WTC11 (cell line): Measurements from ENCODE around the gene SFT2D3. TPM values are rescaled to one million over a fixed set of nuclear protein-coding genes. Genes with fewer than 3 reads are reported as not detected.
A peak's percentile ranks its signal among the peaks of the same experiment; 100 is the strongest.

Experiments used
- ATAC-seq: fragments of 200-7000 bp; cut with Tn5 transposase; 2 replicates; pipeline ENCODE4 v1.10.0; 2021; ENCODE audit warnings: mild to moderate bottlenecking, moderate library complexity
- CTCF ChIA-PET: fragments of 300-600 bp; sonication (Branson Sonifier 250); formaldehyde crosslinking; loops from one replicate; lab custom pipeline; 2021; ENCODE audit warnings: antibody characterized with exemption; lab: Charles Lee
- POLR2A ChIA-PET: fragments of 350-600 bp; sonication (Branson Sonifier 250); formaldehyde crosslinking; loops from one replicate; lab custom pipeline; 2021; ENCODE audit warnings: antibody characterized with exemption; lab: Charles Lee
- DNase-seq: peaks from one replicate; pipeline ENCODE4 v3.0.0; 2021; ENCODE audit warnings: low spot score
- H3K27ac Mint-ChIP-seq: 2 replicates; pipeline ENCODE4 v1.8.0; 2021; ENCODE audit warnings: mixed read lengths
- H3K27me3 Mint-ChIP-seq: 2 replicates; pipeline ENCODE4 v1.8.0; 2021; ENCODE audit warnings: low read depth, mild to moderate bottlenecking, moderate library complexity, mixed read lengths
- H3K36me3 Mint-ChIP-seq: 2 replicates; pipeline ENCODE4 v1.8.0; 2021; ENCODE audit warnings: mixed read lengths
- H3K4me1 Mint-ChIP-seq: 2 replicates; pipeline ENCODE4 v1.8.0; 2022; ENCODE audit warnings: mixed read lengths
- H3K4me3 Mint-ChIP-seq: 2 replicates; pipeline ENCODE4 v1.8.0; 2021; ENCODE audit warnings: mild to moderate bottlenecking, moderate library complexity, mixed read lengths
- H3K9me3 Mint-ChIP-seq: 2 replicates; pipeline ENCODE4 v1.8.0; 2021; ENCODE audit warnings: mixed read lengths
- ATF6 ChIP-seq: sonication (generic); formaldehyde crosslinking; IDR thresholded peaks from 2 replicates; pipeline ENCODE4 v1.8.1; 2023; ENCODE audit warnings: mild to moderate bottlenecking, missing genetic modification reagents
- CDX4 ChIP-seq: fragments of 250-450 bp; sonication (Bioruptor Pico); IDR thresholded peaks from 2 replicates; pipeline ENCODE4 v1.9.0; 2021; ENCODE audit warnings: moderate library complexity, mild to moderate bottlenecking, inconsistent platforms, borderline replicate concordance
- CREB1 ChIP-seq: sonication (generic); formaldehyde crosslinking; IDR thresholded peaks from 2 replicates; pipeline ENCODE4 v1.8.0; 2023; ENCODE audit warnings: mild to moderate bottlenecking, missing genetic modification reagents
- FOXK1 ChIP-seq: sonication (generic); formaldehyde crosslinking; IDR thresholded peaks from 2 replicates; pipeline ENCODE4 v1.8.0; 2022; ENCODE audit warnings: mild to moderate bottlenecking, moderate library complexity, missing genetic modification reagents
- FOXP1 ChIP-seq: sonication (generic); formaldehyde crosslinking; IDR thresholded peaks from 2 replicates; pipeline ENCODE4 v1.8.0; 2022; ENCODE audit warnings: missing genetic modification reagents, mild to moderate bottlenecking, moderate library complexity, borderline replicate concordance
- GABPB1 ChIP-seq: sonication (generic); formaldehyde crosslinking; IDR thresholded peaks from 2 replicates; pipeline ENCODE4 v1.8.1; 2023; ENCODE audit warnings: mild to moderate bottlenecking, missing genetic modification reagents
- GTF2I ChIP-seq: fragments of 250-450 bp; sonication (Bioruptor Pico); conservative IDR thresholded peaks from 2 replicates; pipeline ENCODE4 v1.4.0; 2021; ENCODE audit warnings: mild to moderate bottlenecking
- IRF2 ChIP-seq: sonication (generic); formaldehyde crosslinking; IDR thresholded peaks from 2 replicates; pipeline ENCODE4 v1.8.0; 2022; ENCODE audit warnings: low read depth, missing genetic modification reagents, borderline replicate concordance
- JUN ChIP-seq: sonication (generic); formaldehyde crosslinking; IDR thresholded peaks from 2 replicates; pipeline ENCODE4 v1.8.0; 2023; ENCODE audit warnings: mild to moderate bottlenecking, missing genetic modification reagents
- MAX ChIP-seq: sonication (generic); formaldehyde crosslinking; IDR thresholded peaks from 2 replicates; pipeline ENCODE4 v1.8.0; 2022; ENCODE audit warnings: mild to moderate bottlenecking, missing genetic modification reagents
- MYBL2 ChIP-seq: sonication (generic); formaldehyde crosslinking; IDR thresholded peaks from 2 replicates; pipeline ENCODE4 v1.8.1; 2023; ENCODE audit warnings: mild to moderate bottlenecking, moderate library complexity, missing genetic modification reagents
- NFYB ChIP-seq: sonication (generic); formaldehyde crosslinking; conservative IDR thresholded peaks from 2 replicates; pipeline ENCODE4 v1.8.0; 2022; ENCODE audit warnings: low read depth, missing genetic modification reagents
- RELA ChIP-seq: sonication (generic); formaldehyde crosslinking; IDR thresholded peaks from 2 replicates; pipeline ENCODE4 v1.8.1; 2022; ENCODE audit warnings: missing genetic modification reagents, mild to moderate bottlenecking, borderline replicate concordance
- SMAD3 ChIP-seq: sonication (generic); formaldehyde crosslinking; IDR thresholded peaks from 2 replicates; pipeline ENCODE4 v1.8.0; 2022; ENCODE audit warnings: missing genetic modification reagents, mild to moderate bottlenecking, borderline replicate concordance
- SMAD4 ChIP-seq: sonication (generic); formaldehyde crosslinking; IDR thresholded peaks from 2 replicates; pipeline ENCODE4 v1.8.0; 2022; ENCODE audit warnings: mild to moderate bottlenecking, missing genetic modification reagents
- TCF7 ChIP-seq: sonication (generic); formaldehyde crosslinking; IDR thresholded peaks from 2 replicates; pipeline ENCODE4 v1.8.0; 2022; ENCODE audit warnings: mild to moderate bottlenecking, low read depth, missing genetic modification reagents, moderate library complexity
- TEAD1 ChIP-seq: sonication (generic); formaldehyde crosslinking; IDR thresholded peaks from 2 replicates; pipeline ENCODE4 v1.8.0; 2022; ENCODE audit warnings: mild to moderate bottlenecking, missing genetic modification reagents
- USF1 ChIP-seq: sonication (generic); formaldehyde crosslinking; IDR thresholded peaks from 2 replicates; pipeline ENCODE4 v1.8.0; 2022; ENCODE audit warnings: mild to moderate bottlenecking, missing genetic modification reagents
- ZNF138 ChIP-seq: sonication (generic); formaldehyde crosslinking; conservative IDR thresholded peaks from 2 replicates; pipeline ENCODE4 v1.8.1; 2022; ENCODE audit warnings: mild to moderate bottlenecking, moderate library complexity, missing genetic modification reagents
- ZNF232 ChIP-seq: sonication (generic); formaldehyde crosslinking; IDR thresholded peaks from 2 replicates; pipeline ENCODE4 v1.8.0; 2022; ENCODE audit warnings: mild to moderate bottlenecking, missing genetic modification reagents
- ZNF423 ChIP-seq: fragments of 250-450 bp; sonication (Bioruptor Pico); IDR thresholded peaks from 2 replicates; pipeline ENCODE4 v2.1.2; 2022; ENCODE audit warnings: mild to moderate bottlenecking, moderate library complexity
- ZNF532 ChIP-seq: fragments of 250-450 bp; sonication (Bioruptor Pico); IDR thresholded peaks from 2 replicates; pipeline ENCODE4 v1.9.0; 2021; ENCODE audit warnings: mild to moderate bottlenecking, borderline replicate concordance
- ZSCAN18 ChIP-seq: fragments of 250-450 bp; sonication (Bioruptor Pico); IDR thresholded peaks from 2 replicates; pipeline ENCODE4 v2.1.2; 2022; ENCODE audit warnings: mild to moderate bottlenecking, moderate library complexity
- total RNA-seq: library from RNA; stranded (reverse); gene quantifications from 3 replicates; pipeline ENCODE4 v1.2.3, GENCODE V29; 2021

Gene SFT2D3
- total RNA-seq, 1 experiment from 2014 or later = 10.5 TPM

GRCh38 chr2:127698553-127699355, 2.5 kb upstream of the SFT2D3 start:
- DNase-seq (no peak), ATAC-seq (no peak)
- TF ChIP-seq TCF7 (no peak), CREB1 (CRISPR knock-in tag) (no peak), NFYB (CRISPR knock-in tag) (no peak), TEAD1 (no peak), ZNF232 (no peak), MYBL2 (CRISPR knock-in tag) (no peak), ZSCAN18 (no peak), GABPB1 (CRISPR knock-in tag) (no peak), CDX4 (CRISPR knock-in tag) (no peak), FOXP1 (CRISPR knock-in tag) (no peak), ATF6 (CRISPR knock-in tag) (no peak), JUN (CRISPR knock-in tag) (no peak), MAX (CRISPR knock-in tag) (no peak), IRF2 (CRISPR knock-in tag) (no peak), SMAD4 (CRISPR knock-in tag) (no peak)
- POLR2A ChIA-PET = no interaction called here
- no peaks in the 10 kb centered on the region for H3K9me3 Mint-ChIP-seq
- peaks cover 26% of the 10 kb centered on the region for H3K4me1 Mint-ChIP-seq
- no peak overlapping the region for H3K4me3 Mint-ChIP-seq
- H3K27me3 Mint-ChIP-seq = peaks cover 44% of the 10 kb centered on the region
- H3K36me3 Mint-ChIP-seq = no peaks in the 10 kb centered on the region; the same call in none of the 2 replicates
- CTCF ChIA-PET = interaction anchor here (0.6 to 4.7 kb wide), 3 partner anchors 23 to 107 kb away, joined by 3 to 35 read pairs (median 8); partner anchors contain the start of gene LIMS2
- no peak overlapping the region for H3K27ac Mint-ChIP-seq

- DNase-seq = peak; percentile 55
- H3K4me3 Mint-ChIP-seq = peak overlapping the region; percentile 87
- H3K36me3 Mint-ChIP-seq = peaks cover 9% of the 10 kb centered on the region
- peak; percentile 29 for ATAC-seq
- POLR2A ChIA-PET = interaction anchor here (1.0 to 2.0 kb wide), 2 partner anchors 25 to 190 kb away, joined by 3 to 6 read pairs; partner anchors contain the start of gene LIMS2
- no peaks in the 10 kb centered on the region for H3K9me3 Mint-ChIP-seq
- H3K27ac Mint-ChIP-seq = peak overlapping the region; percentile 97
- H3K4me1 Mint-ChIP-seq = peaks cover 28% of the 10 kb centered on the region
- H3K27me3 Mint-ChIP-seq = peaks cover 36% of the 10 kb centered on the region
- CTCF ChIA-PET = interaction anchor here (0.9 to 4.7 kb wide), 2 partner anchors 109 to 110 kb away, joined by 3 to 35 read pairs; partner anchors contain the start of gene WDR33
- no peak for TF ChIP-seq ZNF532
- peak; percentile 47 for TF ChIP-seq USF1 (CRISPR knock-in tag)
- TF ChIP-seq ZNF423 (CRISPR knock-in tag) = peak; percentile 59; the same call in 1 of the 2 replicates
- peak; percentile 43; the same call in 1 of the 2 replicates for TF ChIP-seq TEAD1
- no peak for TF ChIP-seq FOXK1 (CRISPR knock-in tag)
- no peak for TF ChIP-seq ZSCAN18
- TF ChIP-seq SMAD3 (CRISPR knock-in tag) = peak; percentile 32; the same call in 1 of the 2 replicates
- no peak for TF ChIP-seq ZNF138
- TF ChIP-seq RELA (CRISPR knock-in tag) = no peak
- TF ChIP-seq GTF2I (CRISPR knock-in tag) = no peak
Observed at GRCh38 chr2:127700527-127701192, 637 bp upstream of the SFT2D3 start.
